GM12878 (cell line): ENCODE measurements around the gene BAZ2B. TPM values are rescaled to one million over a fixed set of nuclear protein-coding genes. Genes with fewer than 3 reads are reported as not detected.

Experiments
- ATAC-seq: fragments of 200-7000 bp; cut with Tn5 transposase; 3 replicates; pipeline ENCODE4 v1.9.1; 2020; ENCODE audit warnings: mild to moderate bottlenecking, moderate library complexity
- BruUV-seq: library from RNA; stranded (reverse); fragments of 400-500 nt; replicated peaks from 2 replicates; lab custom pipeline; 2021; lab: Mats Ljungman, UMichigan
- CTCF ChIA-PET: fragments of 300-600 bp; sonication (Branson Sonifier 250); formaldehyde crosslinking; extraction: SDS; loops from one replicate; lab custom pipeline; 2021; ENCODE audit warnings: inconsistent platforms; lab: Yijun Ruan, JAX
- POLR2A ChIA-PET: fragments of 350-600 bp; formaldehyde crosslinking; extraction: SDS; loops from one replicate; lab custom pipeline; 2021; ENCODE audit warnings: inconsistent platforms; lab: Charles Lee
- RAD21 ChIA-PET: fragments of 300-600 bp; sonication (Branson Sonifier 250); formaldehyde crosslinking; loops from one replicate; lab custom pipeline; 2023; ENCODE audit warnings: antibody characterized with exemption; ENCODE audit not compliant: unreplicated experiment; lab: Charles Lee
- SMC1A ChIA-PET: fragments of 300-600 bp; sonication (Branson Sonifier 250); formaldehyde crosslinking; loops from one replicate; lab custom pipeline; 2023; ENCODE audit not compliant: unreplicated experiment, uncharacterized antibody; lab: Charles Lee
- DNase-seq: peaks from one replicate; pipeline ENCODE4 v3.0.0-alpha.2; 2011; ENCODE audit warnings: low read depth, low spot score
- FAIRE-seq: peaks from 3 replicates; lab custom pipeline; 2011; peaks lifted over from hg19 to GRCh38; lab: Jason Lieb, UNC
- H2AFZ ChIP-seq: 2 replicates; pipeline ENCODE4 v1.6.0; 2011; ENCODE audit warnings: low read depth, low read length, control low read depth; ENCODE audit not compliant: control insufficient read depth
- H3K27ac ChIP-seq: 2 replicates; pipeline ENCODE4 v1.5.1; 2011; ENCODE audit warnings: control low read depth; ENCODE audit not compliant: control insufficient read depth, insufficient read depth
- H3K27me3 ChIP-seq, 2 experiments: replicated peaks in 1 of 2; 2 replicates each; pipeline versions ENCODE4 v1.6.0 to v1.6.1; 2011; ENCODE audit warnings: low read length in 1 of 2; ENCODE audit not compliant: control insufficient read depth in 2 of 2, insufficient read depth in 2 of 2
- H3K36me3 ChIP-seq, 2 experiments: 2 replicates each; pipeline ENCODE4 v1.5.1; 2011; ENCODE audit warnings: low read length in 1 of 2; ENCODE audit not compliant: control insufficient read depth in 2 of 2, insufficient read depth in 2 of 2
- H3K4me1 ChIP-seq: 2 replicates; pipeline ENCODE4 v1.6.1; 2011; ENCODE audit warnings: mild to moderate bottlenecking, low read length, moderate library complexity, mixed read lengths; ENCODE audit not compliant: control insufficient read depth, insufficient read depth
- H3K4me2 ChIP-seq: 2 replicates; pipeline ENCODE4 v1.6.0; 2011; ENCODE audit warnings: control low read depth; ENCODE audit not compliant: control insufficient read depth, insufficient read depth
- H3K4me3 ChIP-seq: fragments of 200-600 bp; sonication (generic); 2 replicates; pipeline ENCODE4 v1.5.1; 2016
- H3K79me2 ChIP-seq: 2 replicates; pipeline ENCODE4 v1.6.0; 2011; ENCODE audit warnings: low read length; ENCODE audit not compliant: control insufficient read depth, insufficient read depth
- H3K9ac ChIP-seq: 2 replicates; pipeline ENCODE4 v1.8.0; 2011; ENCODE audit warnings: low read length, control low read depth, mixed read lengths; ENCODE audit not compliant: control insufficient read depth, insufficient read depth
- H3K9me3 ChIP-seq: replicated peaks from 3 replicates; pipeline ENCODE4 v1.5.1; 2011; ENCODE audit warnings: mild to moderate bottlenecking, low read length; ENCODE audit not compliant: control insufficient read depth, insufficient read depth
- H4K20me1 ChIP-seq: 2 replicates; pipeline ENCODE4 v1.6.0; 2011; ENCODE audit not compliant: control insufficient read depth, insufficient read depth
- BACH1 ChIP-seq: fragments of 450-650 bp; IDR thresholded peaks from 2 replicates; pipeline ENCODE4 v1.6.1; 2017; ENCODE audit warnings: mild to moderate bottlenecking, borderline replicate concordance
- CHD1 ChIP-seq: IDR thresholded peaks from 2 replicates; pipeline ENCODE4 v1.6.1; 2012; ENCODE audit warnings: low read depth, low read length, improper control_type of control experiment
- EP300 ChIP-seq, 2 experiments: fragments of 150-350 bp in 1 of 2; IDR thresholded peaks; 2 replicates each; pipeline ENCODE4 v1.6.1; 2011 to 2012; ENCODE audit warnings: low read depth in 2 of 2, low read length in 2 of 2, borderline replicate concordance in 1 of 2, improper control_type of control experiment in 1 of 2, inconsistent platforms in 1 of 2; ENCODE audit not compliant: control insufficient read depth in 1 of 2
- MEF2A ChIP-seq: IDR thresholded peaks from 2 replicates; pipeline ENCODE4 v1.6.1; 2011; ENCODE audit warnings: low read depth, mild to moderate bottlenecking, low read length, moderate library complexity; ENCODE audit not compliant: insufficient read depth
- MLLT1 ChIP-seq: fragments of 450-650 bp; IDR thresholded peaks from 2 replicates; pipeline ENCODE4 v1.6.1; 2016; ENCODE audit warnings: mild to moderate bottlenecking
- NFIC ChIP-seq: IDR thresholded peaks from 2 replicates; pipeline ENCODE4 v1.6.1; 2012; ENCODE audit warnings: low read depth, mild to moderate bottlenecking, inconsistent platforms, low read length, moderate library complexity
- PAX5 ChIP-seq: IDR thresholded peaks from 2 replicates; pipeline ENCODE4 v1.6.1; 2011; ENCODE audit warnings: low read depth, low read length, borderline replicate concordance
- RAD21 ChIP-seq: IDR thresholded peaks from 2 replicates; pipeline ENCODE4 v1.6.1; 2011; ENCODE audit warnings: mild to moderate bottlenecking, low read depth, low read length, moderate library complexity; ENCODE audit not compliant: insufficient read depth
- RFX5 ChIP-seq: IDR thresholded peaks from 2 replicates; pipeline ENCODE4 v1.6.1; 2011; ENCODE audit warnings: low read depth, low read length, improper control_type of control experiment
- SMC3 ChIP-seq: IDR thresholded peaks from 2 replicates; pipeline ENCODE4 v1.6.1; 2011; ENCODE audit warnings: low read length, improper control_type of control experiment, borderline replicate concordance
- ZNF592 ChIP-seq: fragments of 450-650 bp; IDR thresholded peaks from 2 replicates; pipeline ENCODE4 v1.6.1; 2017; ENCODE audit warnings: mild to moderate bottlenecking, moderate library complexity
- WGBS: methylation state at CpG from one replicate; pipeline ENCODE4 v1.1.6; 2016; ENCODE audit warnings: low lambda C conversion rate; ENCODE audit not compliant: insufficient replicate concordance, insufficient coverage; ENCODE audit errors: missing lambda C conversion rate; 5-methylcytosine and 5-hydroxymethylcytosine counted together
- in situ Hi-C: fragments of 300-500 bp; cut with MboI; formaldehyde crosslinking; loops from 9 replicates; pipeline ENCODE4 v1.14.3; 2018; ENCODE audit warnings: mixed read lengths
- intact Hi-C: fragments of 100-400 bp; cut with micrococcal nuclease; formaldehyde crosslinking; loops from one replicate; pipeline ENCODE4 v1.14.2; 2022; ENCODE audit not compliant: unreplicated experiment
- polyA plus RNA-seq, 11 experiments: library from polyadenylated mRNA; depleted of rRNA in 4 of 11; unstranded in 6 of 11; stranded (reverse) in 5 of 11; fragments of >200 nt; fragmentation: Nextera tagmentation in 4 of 11; fragmentation: Illumina TruSeq in 1 of 11; extraction: Ambion mirVana in 4 of 11; extraction: Trizol in 1 of 11; gene quantifications; 1 replicate in 1 of 11; 2 replicates in 10 of 11; pipeline versions ENCODE4 v1.2.1 to v1.2.3, GENCODE V29; 2011 to 2016; ENCODE audit warnings: inconsistent platforms in 2 of 11, missing spikeins in 2 of 11, low read depth in 1 of 11
- total RNA-seq, 4 experiments: library from RNA; depleted of rRNA in 3 of 4; stranded (reverse); fragments of >200 nt in 3 of 4; fragmentation: Illumina TruSeq in 1 of 4; extraction: Trizol in 1 of 4; gene quantifications; 2 replicates each; pipeline versions ENCODE4 v1.2.1 to v1.2.3, GENCODE V29; 2013 to 2021
- TF ChIP-seq, protein P1 (sequence below): fragments of 150-350 bp; IDR thresholded peaks from 2 replicates; pipeline ENCODE4 v1.6.1; 2014; ENCODE audit warnings: mild to moderate bottlenecking, low read depth, low read length
- TF ChIP-seq, protein P2 (sequence below): fragments of 450-650 bp; formaldehyde crosslinking; IDR thresholded peaks from 2 replicates; pipeline ENCODE4 v1.4.0; 2022; ENCODE audit warnings: mild to moderate bottlenecking, moderate library complexity

The BAZ2B gene
- total and polyA plus RNA-seq, 10 of the 15 experiments (the other 5 are each of a cell fraction or from before 2014, with no cell fraction given) = 8.8 to 49.7 (median 24.7) TPM

DNA sequence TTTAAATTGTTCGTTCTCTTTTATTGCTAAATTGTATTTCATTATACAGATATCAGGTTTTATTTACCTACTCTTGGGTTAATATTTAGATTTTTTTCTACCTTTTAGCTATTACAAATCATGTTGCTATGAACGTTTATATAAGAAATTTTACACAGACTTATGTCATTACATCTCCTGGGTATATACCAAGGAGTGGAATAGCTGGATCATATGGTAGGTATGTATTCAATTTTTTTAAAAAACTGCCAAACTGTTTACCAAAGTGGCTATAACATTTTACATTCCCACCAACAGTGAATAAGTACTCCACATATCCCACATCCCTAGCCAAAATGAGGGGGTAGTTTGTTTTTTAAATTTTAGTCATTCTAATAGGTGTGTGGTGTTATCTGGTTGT is 32.3 kb upstream of the BAZ2B start:
- SMC1A ChIA-PET = no interaction called here
- WGBS = 55% methylated on average over 2 of the region's 2 CpGs
- no peak for TF ChIP-seq SMC3
- no peak for TF ChIP-seq ZNF592
- TF ChIP-seq, protein P1, sequence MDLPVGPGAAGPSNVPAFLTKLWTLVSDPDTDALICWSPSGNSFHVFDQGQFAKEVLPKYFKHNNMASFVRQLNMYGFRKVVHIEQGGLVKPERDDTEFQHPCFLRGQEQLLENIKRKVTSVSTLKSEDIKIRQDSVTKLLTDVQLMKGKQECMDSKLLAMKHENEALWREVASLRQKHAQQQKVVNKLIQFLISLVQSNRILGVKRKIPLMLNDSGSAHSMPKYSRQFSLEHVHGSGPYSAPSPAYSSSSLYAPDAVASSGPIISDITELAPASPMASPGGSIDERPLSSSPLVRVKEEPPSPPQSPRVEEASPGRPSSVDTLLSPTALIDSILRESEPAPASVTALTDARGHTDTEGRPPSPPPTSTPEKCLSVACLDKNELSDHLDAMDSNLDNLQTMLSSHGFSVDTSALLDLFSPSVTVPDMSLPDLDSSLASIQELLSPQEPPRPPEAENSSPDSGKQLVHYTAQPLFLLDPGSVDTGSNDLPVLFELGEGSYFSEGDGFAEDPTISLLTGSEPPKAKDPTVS = no peak
- TF ChIP-seq BACH1 = no peak
- no peak for TF ChIP-seq EP300 (IDR thresholded peaks at IDR 0.05; ENCODE audit: borderline replicate concordance in 1 of 2, control insufficient read depth in 1 of 2, low read depth in 2 of 2, low read length in 2 of 2)
- no peak for TF ChIP-seq MLLT1
- no peak for TF ChIP-seq RFX5
- TF ChIP-seq PAX5 = no peak
- no peak for TF ChIP-seq MEF2A
- TF ChIP-seq CHD1 = no peak
- TF ChIP-seq NFIC = no peak
- TF ChIP-seq, protein P2, sequence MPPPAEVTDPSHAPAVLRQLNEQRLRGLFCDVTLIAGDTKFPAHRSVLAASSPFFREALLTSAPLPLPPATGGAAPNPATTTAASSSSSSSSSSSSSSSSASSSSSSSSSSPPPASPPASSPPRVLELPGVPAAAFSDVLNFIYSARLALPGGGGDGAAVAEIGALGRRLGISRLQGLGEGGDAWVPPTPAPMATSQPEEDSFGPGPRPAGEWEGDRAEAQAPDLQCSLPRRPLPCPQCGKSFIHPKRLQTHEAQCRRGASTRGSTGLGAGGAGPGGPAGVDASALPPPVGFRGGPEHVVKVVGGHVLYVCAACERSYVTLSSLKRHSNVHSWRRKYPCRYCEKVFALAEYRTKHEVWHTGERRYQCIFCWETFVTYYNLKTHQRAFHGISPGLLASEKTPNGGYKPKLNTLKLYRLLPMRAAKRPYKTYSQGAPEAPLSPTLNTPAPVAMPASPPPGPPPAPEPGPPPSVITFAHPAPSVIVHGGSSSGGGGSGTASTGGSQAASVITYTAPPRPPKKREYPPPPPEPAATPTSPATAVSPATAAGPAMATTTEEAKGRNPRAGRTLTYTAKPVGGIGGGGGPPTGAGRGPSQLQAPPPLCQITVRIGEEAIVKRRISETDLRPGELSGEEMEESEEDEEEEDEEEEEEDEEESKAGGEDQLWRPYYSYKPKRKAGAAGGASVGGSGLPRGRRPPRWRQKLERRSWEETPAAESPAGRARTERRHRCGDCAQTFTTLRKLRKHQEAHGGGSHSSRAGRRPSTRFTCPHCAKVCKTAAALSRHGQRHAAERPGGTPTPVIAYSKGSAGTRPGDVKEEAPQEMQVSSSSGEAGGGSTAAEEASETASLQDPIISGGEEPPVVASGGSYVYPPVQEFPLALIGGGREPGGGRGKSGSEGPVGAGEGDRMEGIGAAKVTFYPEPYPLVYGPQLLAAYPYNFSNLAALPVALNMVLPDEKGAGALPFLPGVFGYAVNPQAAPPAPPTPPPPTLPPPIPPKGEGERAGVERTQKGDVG (CRISPR knock-in tag) = no peak
- TF ChIP-seq RAD21 = no peak

More for the DNA sequence above, 32.3 kb upstream of the BAZ2B start:
- H3K9ac ChIP-seq = no peak overlapping the region
- no peak overlapping the region for H3K4me2 ChIP-seq
- H3K36me3 ChIP-seq = no peaks in the 10 kb centered on the region
- ChIA-PET POLR2A (interaction anchor here (1.0 kb wide), 1 partner anchor 33 kb away, joined by 6 read pairs; no protein-coding TSS in a partner anchor), CTCF (interaction anchor here (0.8 to 1.4 kb wide), 3 partner anchors 10 to 319 kb away, joined by 3 to 4 read pairs (median 4); no protein-coding TSS in a partner anchor), RAD21 (no interaction called here)
- H3K79me2 ChIP-seq = no peaks in the 10 kb centered on the region
- in situ Hi-C loops (no loop called here), intact Hi-C loops (no loop called here)
- no peak overlapping the region for H2AFZ ChIP-seq
- no peaks in the 10 kb centered on the region for H4K20me1 ChIP-seq
- ATAC-seq = no peak
- no peak for DNase-seq
- no peak overlapping the region for H3K27ac ChIP-seq
- H3K9me3 ChIP-seq = no peaks in the 10 kb centered on the region
- no TSS peak for BruUV-seq
- no peaks in the 10 kb centered on the region for H3K4me1 ChIP-seq
- H3K27me3 ChIP-seq = no peaks in the 10 kb centered on the region
- H3K4me3 ChIP-seq = no peak overlapping the region
- no peak for FAIRE-seq
